HG03460 (cell line): ENCODE data around the gene GCH1.
"Not testable (repeated sequence)": the region's sequence is repeated elsewhere in the genome, so short reads cannot be mapped to it uniquely, and the experiment has no call there.

ENCODE experiments used
- ATAC-seq: cut with Tn5 transposase; IDR thresholded peaks from one replicate; pipeline ENCODE4 v1.9.1; 2021; ENCODE audit not compliant: unreplicated experiment

Gene GCH1

DNA sequence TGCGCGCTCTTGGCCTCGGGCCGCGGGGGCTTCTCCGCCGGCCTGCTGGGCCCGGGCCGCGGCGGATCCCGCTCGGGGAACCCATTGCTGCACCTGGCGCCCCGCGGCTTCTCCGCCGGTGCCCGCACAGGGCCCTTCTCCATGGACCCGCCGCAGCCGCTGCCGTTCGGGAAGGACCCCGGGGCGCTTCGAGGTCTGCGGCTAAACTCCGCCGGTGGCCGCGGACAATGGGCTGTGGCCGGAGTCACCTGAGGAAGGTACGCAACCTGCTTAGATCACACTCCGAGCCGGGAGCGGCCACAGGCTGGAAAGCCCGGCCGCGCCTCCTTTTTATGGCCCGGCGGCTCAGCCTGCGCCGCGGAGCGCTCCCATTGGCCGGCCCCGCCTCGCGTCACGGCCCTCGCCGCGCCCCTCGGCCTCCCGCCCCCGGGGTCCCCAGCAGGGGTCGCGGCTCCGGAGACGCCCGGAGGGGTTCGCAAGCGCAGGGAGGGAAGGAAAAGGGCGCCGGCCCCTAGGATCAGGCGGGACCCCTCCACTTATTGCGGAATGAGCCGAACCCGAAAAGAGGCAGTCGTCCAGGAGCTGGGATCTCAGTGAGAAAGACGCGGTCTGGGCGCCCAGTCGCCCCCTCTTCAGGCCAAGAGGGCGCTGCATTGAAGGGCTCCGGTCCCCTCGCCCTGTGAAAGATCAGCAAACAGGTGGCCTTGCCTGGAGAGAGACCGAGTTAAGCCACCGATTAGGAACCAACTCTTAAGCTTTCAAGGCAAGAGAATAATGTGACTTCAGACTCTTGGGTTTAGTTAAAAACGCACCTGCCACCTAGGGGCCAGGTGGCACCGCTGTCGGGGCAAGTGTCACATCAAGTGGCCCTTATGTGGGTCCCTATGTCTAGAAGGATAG lies at the start of gene GCH1:
Gene GCH1 (minus strand): TSS at position 306 of the 900 bp plus-strand sequence. CDS start 163 bp downstream, at position 143.
- peak; percentile 82 for ATAC-seq

- no peak for ATAC-seq
Measured at GRCh38 chr14:54947230-54947629, 44.6 kb upstream of the GCH1 start.

DNA sequence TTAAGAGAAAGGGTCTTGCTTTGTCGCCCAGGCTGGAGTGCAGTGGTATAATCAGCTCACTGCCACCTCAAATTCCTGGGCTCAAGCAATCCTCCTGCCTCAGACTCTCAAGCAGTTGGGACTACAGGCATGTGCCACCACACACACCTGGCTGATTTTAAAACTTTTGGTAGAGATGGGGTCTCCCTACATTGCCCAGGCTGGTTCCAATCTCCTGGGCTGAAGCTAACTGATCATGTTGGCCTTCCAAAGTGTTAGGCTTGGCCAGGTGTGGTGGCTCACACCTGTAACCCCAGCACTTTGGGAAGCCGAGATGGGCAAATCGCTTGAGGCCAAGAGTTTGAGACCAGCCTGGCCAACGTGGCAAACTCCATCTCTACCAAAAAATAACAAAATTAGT lies 43.9 kb upstream of the GCH1 start:
- ATAC-seq = no peak

DNA sequence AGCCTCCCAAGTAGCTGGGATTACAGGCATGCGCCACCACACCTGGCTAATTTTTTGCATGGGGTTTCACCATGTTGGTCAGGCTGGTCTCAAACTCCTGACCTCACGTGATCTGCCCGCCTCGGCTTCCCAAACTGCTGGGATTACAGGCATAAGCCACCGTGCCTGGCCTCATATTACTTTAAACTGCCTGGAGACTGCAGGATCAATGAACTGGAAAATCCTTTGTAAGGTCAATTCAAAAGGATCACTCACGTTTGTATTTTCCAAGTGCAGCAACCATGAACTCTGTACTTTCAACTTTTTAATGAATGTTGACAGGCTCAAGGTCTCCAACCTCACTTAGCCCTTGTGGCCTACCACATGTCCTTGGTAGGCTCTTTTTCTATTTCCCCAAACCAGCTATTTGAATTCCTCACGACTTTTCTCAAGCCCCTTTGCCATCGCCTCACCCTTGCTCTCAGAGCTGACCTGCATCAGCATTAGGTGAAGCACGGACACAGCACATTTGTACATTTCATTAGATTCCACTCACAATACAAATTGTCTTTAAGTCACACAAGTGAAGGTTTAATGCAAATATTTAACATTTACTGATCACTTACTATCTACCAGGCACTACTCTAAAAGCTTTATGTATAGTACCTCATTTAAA lies 42.2 kb upstream of the GCH1 start:
- no peak for ATAC-seq

DNA sequence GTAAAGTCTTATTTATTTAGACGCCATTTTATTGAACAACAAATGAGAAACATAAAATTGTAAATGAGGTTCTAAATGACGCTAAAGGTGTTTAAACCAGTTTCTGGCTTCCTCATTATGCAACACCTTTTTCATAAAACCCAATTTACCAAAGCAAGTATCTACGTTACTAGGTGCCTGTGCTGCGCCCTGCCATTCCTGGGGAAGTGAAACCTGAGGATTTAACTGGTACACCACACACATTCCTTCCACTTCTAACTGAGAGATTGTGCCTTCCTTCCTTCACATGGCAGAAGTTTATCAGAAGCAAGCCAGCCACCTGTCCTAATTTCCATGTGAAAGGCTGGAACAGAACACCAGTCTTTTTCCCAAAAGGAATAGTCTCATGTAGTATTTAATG lies 40.3 kb upstream of the GCH1 start:
- ATAC-seq = no peak

GRCh38 chr14:54936816-54937215 lies 34.2 kb upstream of the GCH1 start:
- ATAC-seq = no peak

- ATAC-seq = no peak
Measured at GRCh38 chr14:54935958-54936357, 33.3 kb upstream of the GCH1 start.

GRCh38 chr14:54935100-54935499 lies 32.5 kb upstream of the GCH1 start:
- no peak for ATAC-seq

DNA sequence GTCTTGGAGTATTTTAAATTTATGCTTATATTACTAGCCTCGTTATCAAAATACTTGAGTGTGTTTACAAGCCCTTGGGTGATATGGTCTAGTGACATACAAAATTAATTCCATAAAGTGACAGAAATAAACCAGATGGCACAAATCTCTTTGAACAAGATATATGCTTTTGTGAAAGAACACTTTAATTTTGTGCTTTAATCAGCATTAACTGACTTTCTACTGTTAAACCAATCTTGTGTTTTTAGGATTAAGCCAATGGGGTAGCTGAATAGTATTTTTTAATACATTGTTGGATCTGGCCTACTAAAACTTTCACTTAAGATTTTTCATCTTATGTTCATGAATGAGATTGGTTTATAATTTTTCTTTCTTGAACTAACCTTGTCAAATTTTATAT lies 30.4 kb upstream of the GCH1 start:
- no peak for ATAC-seq

- ATAC-seq = no peak
Measured at GRCh38 chr14:54931598-54932340, 29.1 kb upstream of the GCH1 start.

GRCh38 chr14:54931101-54931500 lies 28.5 kb upstream of the GCH1 start:
- ATAC-seq = no peak

DNA sequence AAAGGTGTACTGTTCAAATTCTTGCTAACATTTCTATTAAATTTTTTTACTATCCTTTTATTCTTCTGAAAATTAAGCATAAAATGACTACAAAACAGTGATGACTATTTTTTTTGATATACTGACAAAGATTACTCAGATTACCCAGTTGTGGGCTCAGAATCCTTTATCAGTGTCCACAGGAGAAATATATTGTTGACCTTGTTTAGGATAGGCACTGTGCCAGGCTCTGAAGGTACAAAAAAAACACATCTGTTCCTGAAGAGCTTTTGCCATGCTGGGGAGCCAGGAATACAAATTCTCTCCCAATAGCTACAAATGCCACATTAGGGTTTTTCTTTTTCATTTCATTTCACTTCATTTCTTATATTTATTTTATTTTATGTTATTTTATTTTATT lies 26.9 kb upstream of the GCH1 start:
- ATAC-seq = no peak

DNA sequence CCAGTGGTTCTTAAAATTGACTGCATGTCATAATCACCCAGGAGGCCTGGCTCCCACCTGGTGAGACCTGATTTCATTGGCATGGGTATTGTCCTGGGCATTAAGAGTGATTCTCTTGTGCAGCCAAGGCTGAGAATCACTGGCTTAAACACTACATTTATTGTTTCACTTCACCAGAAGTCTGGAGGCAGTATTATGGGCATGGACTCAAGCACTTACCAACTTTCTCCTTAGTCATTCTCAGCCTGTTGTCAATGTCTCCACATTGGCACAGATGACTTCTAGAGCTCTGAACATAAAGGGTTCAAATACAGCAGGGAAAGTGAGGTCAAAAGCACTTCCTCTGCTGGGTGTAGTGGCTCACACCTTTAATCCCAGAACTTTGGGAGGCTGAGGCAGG lies 25.6 kb upstream of the GCH1 start:
- no peak for ATAC-seq

GRCh38 chr14:54927551-54927950 lies 24.9 kb upstream of the GCH1 start:
- no peak for ATAC-seq

DNA sequence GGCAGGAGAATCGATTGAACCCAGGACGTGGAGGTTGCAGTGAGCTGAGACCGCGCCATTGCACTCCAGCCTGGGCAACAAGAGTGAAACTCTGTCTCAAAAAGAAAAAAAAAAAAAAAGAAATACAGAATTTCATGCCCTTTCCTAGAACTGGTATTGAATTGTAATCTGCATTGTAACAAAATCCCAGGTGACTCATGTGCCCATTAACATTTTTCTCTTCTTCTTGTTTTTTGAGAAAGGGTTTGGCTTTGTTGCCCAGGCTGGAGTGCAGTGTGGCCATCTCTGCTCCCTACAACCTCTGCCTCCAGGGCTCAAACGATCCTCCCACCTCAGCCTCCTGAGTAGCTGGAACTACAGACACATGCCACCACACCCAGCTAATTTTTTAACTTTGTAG lies 23.9 kb upstream of the GCH1 start:
- not testable (repeated sequence) for ATAC-seq

DNA sequence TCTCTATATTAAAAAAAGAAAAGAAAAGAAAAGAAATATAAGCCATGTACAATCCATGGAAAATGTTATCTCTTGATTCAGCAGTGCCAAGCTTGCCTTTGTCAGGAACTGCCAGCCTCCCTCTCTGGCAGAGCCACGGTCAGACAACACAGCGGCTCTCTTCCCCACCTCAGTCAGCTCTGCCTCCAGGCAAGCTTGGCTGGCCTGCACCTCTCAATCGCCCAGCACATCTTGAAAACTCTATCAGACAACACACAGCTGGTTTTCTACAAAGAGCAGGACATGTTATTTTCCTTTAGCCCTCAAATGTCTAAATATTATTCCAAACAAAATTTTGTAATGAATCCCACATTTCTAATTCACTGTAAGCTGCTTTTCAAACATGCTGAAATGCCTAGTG lies 20.0 kb upstream of the GCH1 start:
- no peak for ATAC-seq

GRCh38 chr14:54920052-54920451 lies 17.4 kb upstream of the GCH1 start:
- ATAC-seq = no peak

GRCh38 chr14:54919330-54919729 lies 16.7 kb upstream of the GCH1 start:
- ATAC-seq = no peak

GRCh38 chr14:54918427-54918826 lies 15.8 kb upstream of the GCH1 start:
- no peak for ATAC-seq

DNA sequence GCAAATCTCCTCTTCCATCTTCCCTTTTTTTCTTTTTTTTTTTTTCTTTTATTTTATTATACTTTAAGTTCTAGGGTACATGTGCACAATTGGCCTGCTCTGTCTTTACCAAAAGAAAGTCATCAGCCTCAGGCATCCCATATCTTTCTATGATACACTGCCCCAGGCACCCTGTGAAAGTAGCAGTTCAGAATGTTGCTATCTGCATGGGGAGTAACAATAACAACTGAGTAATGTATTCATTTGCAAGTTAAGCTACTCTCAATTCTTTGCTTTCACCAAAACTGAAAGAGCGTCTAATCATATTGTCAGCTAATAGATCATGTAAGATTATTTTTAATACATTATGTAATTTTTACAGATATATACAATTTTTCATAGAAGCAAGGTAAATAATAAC lies 13.5 kb upstream of the GCH1 start:
- no peak for ATAC-seq

DNA sequence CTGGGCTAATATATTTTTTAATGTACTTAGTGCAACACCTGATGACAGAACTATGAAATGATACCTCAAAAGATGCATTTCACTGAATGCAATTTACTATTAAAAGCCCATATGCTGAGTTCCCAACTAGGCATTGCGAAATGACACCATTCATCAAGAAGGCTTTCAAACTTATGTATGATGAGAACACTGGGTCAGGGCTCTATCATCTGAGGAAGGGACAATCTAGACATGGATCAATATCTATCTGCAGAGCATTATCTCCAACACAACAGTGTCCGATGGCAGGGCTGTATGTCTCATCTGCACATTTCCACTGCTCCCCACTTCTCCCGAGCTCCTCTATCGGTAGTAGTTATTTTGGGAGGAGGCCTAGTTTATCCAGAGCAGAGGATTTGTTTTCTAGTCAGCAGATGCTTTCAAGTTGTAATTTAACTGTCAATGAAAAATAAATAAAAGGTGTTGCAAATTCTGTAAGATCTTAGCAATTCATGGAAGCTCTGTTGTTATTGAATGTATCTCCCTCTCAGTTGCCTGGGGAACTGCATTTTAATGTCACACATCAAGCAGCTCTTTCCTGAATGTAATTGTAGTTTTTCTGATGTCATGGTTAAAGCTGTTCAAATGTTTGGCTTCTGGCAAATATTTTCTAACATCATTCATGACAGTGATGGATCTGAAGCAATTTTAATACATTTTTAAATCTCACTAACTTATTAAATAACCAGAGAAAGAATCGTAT lies 7.4 kb upstream of the GCH1 start:
- no peak for ATAC-seq
